Left lung (tissue), 14 donors: ENCODE measurements around the gene CALN1. TPM values are rescaled to one million over a fixed set of nuclear protein-coding genes. Genes with fewer than 3 reads are reported as not detected.
"Not testable (repeated sequence)": the region's sequence is repeated elsewhere in the genome, so short reads cannot be mapped to it uniquely, and the experiment has no call there.

Experiments used
- ATAC-seq: fragments of 200-7000 bp; cut with Tn5 transposase; one replicate; pipeline ENCODE4 v1.9.1; 2020; ENCODE audit warnings: moderate library complexity
- DNase-seq, 4 donors: peaks; one replicate each; pipeline ENCODE4 v3.0.0-alpha.2; 2013 to 2020
- H3K27ac ChIP-seq, 2 donors: fragments of 200-600 bp; sonication (generic) in 1 of 2; one replicate each; pipeline versions ENCODE4 v1.5.0 to v1.8.0; 2020 to 2021
- H3K27me3 ChIP-seq, 2 donors: fragments of 200-600 bp; sonication (generic) in 1 of 2; one replicate each; pipeline versions ENCODE4 v1.5.0 to v1.8.0; 2020 to 2021
- H3K36me3 ChIP-seq, 2 donors: fragments of 200-600 bp; sonication (generic) in 1 of 2; one replicate each; pipeline versions ENCODE4 v1.5.0 to v1.8.0; 2020 to 2021
- H3K4me1 ChIP-seq, 2 donors: fragments of 200-600 bp; one replicate each; pipeline ENCODE4 v1.8.0; 2021
- H3K4me3 ChIP-seq, 2 donors: fragments of 200-600 bp; sonication (generic) in 1 of 2; one replicate each; pipeline versions ENCODE4 v1.5.0 to v1.8.0; 2020 to 2021; ENCODE audit warnings: mild to moderate bottlenecking in 1 of 2
- H3K9me3 ChIP-seq, 2 donors: fragments of 200-600 bp; sonication (generic) in 1 of 2; one replicate each; pipeline versions ENCODE4 v1.5.0 to v1.8.0; 2020 to 2021
- intact Hi-C, 2 donors: fragments of 100-400 bp; cut with DNase I; formaldehyde crosslinking; loops; one replicate each; pipeline versions ENCODE4 v1.11.2 to v1.14.2; 2022
- long read RNA-seq, 12 donors: library from polyadenylated mRNA in 2 of 12; unstranded in 2 of 12; transcript quantifications; one replicate each; pipeline ENCODE4 v2.0.0 and lab custom pipeline, GENCODE V29; 2019 to 2026
- polyA plus RNA-seq, 6 donors: library from polyadenylated mRNA; unstranded; fragments of 120-200 nt; gene quantifications; one replicate each; pipeline ENCODE4 v1.2.1, GENCODE V29; 2013; ENCODE audit not compliant: insufficient read length in 6 of 6
- total RNA-seq, 2 donors: library from RNA; stranded (reverse); fragmentation: NEBNext Ultra II Directional; extraction: Animal tissue kit (Norgen Biotek cat#: 25700); gene quantifications; one replicate each; pipeline ENCODE4 v1.2.1, GENCODE V29; 2021
- TF ChIP-seq, protein P1 (sequence below), 2 donors: fragments of 200-600 bp; sonication (generic) in 1 of 2; IDR thresholded peaks; one replicate each; pipeline versions ENCODE4 v1.5.0 to v1.8.0; 2021; ENCODE audit warnings: antibody characterized with exemption in 2 of 2
- donor health status: DM: no; HTN: yes; CAD: no.
- donor health status: DM: no; HTN: no; CAD: no.

CALN1 gene
- total RNA-seq (not detected), polyA plus RNA-seq (under 1 TPM; 0.10 to 0.52 (median 0.26) TPM)
- long read RNA-seq, donor 1, result 0 reads
- long read RNA-seq, donor 2, result 0 reads
- long read RNA-seq, donor 3, result 0 reads
- long read RNA-seq, donor 4, result 0 reads
- long read RNA-seq, donor 5, result 0 reads
- long read RNA-seq, donor 6, result 0 reads
- long read RNA-seq, donor 7, result 0 reads
- long read RNA-seq, donor 8, result 0 reads
- long read RNA-seq, donor 9, result 0 reads
- long read RNA-seq, donor 10, result 0 reads
- long read RNA-seq, donor 11, full-length matches to known transcripts, result 4 of 4 reads
- long read RNA-seq, donor 11, partial matches to known transcripts, result 0 of 4 reads
- long read RNA-seq, donor 11, other reads (novel, unspliced or antisense), result 0 of 4 reads
- long read RNA-seq, donor 12, result 0 reads

DNA sequence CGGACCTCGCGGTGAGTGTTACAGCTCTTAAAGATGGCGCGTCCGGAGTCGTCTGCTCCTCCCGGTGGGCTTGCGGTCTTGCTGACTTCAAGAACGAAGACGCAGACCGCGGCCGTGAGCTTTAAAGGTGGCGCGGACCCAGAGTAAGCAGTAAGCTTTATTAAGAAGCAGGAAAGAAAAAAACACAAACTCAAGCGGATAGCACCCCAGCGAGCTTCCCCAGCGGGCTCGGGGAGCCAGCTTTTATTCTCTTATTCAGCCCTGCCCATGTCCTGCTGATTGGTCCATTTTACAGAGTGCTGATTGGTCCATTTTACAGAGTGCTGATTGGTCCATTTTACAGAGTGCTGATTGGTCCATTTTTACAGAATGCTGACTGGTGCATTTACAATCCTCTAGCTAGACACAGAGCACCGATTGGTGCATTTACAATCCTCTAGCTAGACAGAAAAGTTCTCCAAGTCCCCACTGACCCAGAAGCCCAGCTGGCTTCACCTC is at the start of gene CALN1:
Gene CALN1, minus strand, starts transcription at position 218 of the 498 bp plus-strand sequence.
- H3K9me3 ChIP-seq, H3K27ac ChIP-seq, intact Hi-C loops, ATAC-seq, H3K27me3 ChIP-seq, H3K4me1 ChIP-seq, H3K4me3 ChIP-seq, DNase-seq, H3K36me3 ChIP-seq: not testable (repeated sequence)

DNA sequence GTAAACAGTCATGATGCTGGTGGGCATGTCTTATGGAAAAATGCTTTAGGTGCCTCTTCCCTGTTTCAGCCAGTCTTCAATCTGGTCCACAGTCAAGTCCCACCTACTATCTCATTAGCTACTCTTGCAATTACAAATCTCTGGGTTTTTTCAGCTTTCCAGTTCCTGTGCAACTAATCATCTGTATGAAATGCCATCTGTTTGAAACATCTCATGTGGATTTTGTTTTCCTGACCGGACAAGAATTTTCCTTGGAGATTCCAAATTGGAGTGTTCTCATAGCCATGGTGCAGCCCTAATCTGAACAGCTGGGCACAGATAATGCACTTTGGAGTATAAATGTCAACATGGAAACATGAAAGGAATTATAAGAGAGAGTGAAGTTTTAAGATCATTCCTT is 41.3 kb upstream of the CALN1 start:
- TF ChIP-seq, protein P1, sequence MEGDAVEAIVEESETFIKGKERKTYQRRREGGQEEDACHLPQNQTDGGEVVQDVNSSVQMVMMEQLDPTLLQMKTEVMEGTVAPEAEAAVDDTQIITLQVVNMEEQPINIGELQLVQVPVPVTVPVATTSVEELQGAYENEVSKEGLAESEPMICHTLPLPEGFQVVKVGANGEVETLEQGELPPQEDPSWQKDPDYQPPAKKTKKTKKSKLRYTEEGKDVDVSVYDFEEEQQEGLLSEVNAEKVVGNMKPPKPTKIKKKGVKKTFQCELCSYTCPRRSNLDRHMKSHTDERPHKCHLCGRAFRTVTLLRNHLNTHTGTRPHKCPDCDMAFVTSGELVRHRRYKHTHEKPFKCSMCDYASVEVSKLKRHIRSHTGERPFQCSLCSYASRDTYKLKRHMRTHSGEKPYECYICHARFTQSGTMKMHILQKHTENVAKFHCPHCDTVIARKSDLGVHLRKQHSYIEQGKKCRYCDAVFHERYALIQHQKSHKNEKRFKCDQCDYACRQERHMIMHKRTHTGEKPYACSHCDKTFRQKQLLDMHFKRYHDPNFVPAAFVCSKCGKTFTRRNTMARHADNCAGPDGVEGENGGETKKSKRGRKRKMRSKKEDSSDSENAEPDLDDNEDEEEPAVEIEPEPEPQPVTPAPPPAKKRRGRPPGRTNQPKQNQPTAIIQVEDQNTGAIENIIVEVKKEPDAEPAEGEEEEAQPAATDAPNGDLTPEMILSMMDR (IDR thresholded peaks at IDR 0.05), result no peak
- H3K27ac ChIP-seq, result no peak overlapping the region
- no peak for DNase-seq
- no peak for ATAC-seq
- no peak overlapping the region for H3K4me3 ChIP-seq
- no peaks in the 10 kb centered on the region for H3K4me1 ChIP-seq
- intact Hi-C loops, result no loop called here
- H3K27me3 ChIP-seq, result no peaks in the 10 kb centered on the region
- no peaks in the 10 kb centered on the region for H3K36me3 ChIP-seq
- peaks cover 0 to 7% of the 10 kb centered on the region in 2 donors for H3K9me3 ChIP-seq

DNA sequence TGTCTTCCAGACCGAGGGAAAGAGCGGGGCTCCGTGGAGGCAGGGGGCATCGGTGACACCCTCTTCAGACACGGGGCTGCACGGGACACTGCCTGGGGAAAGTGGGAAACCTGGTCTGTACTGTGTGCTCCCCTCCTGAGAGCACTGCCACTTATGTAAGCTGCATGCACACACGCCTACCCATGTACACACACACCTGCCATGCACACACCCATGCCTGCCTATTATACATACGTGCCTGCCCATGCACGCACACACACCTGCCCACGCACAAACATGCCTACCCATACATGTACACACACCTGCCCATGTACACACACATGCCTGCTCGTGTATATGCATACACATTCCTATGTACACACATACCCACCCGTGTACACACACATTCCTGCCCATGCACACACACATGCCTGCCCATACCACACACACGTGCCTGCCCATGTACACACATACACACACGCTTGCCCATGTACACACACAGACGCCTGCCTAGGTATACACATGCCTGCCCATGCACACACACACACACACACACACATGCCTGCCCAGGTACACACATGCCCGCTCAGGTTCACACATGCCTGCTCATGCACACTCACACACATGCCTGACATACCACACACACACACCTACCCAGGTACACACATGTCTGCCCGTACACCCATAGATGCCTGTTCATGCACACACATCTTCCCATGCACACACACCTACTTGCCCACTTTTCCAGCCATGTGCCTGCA is 35.5 kb upstream of the CALN1 start:
- H3K27ac ChIP-seq, result no peak overlapping the region
- intact Hi-C loops, result no loop called here
- no peaks in the 10 kb centered on the region for H3K4me1 ChIP-seq
- peaks cover 0 to 31% of the 10 kb centered on the region in 2 donors for H3K27me3 ChIP-seq
- no peaks in the 10 kb centered on the region for H3K36me3 ChIP-seq
- H3K4me3 ChIP-seq, result no peak overlapping the region
- peaks cover 0 to under 1% of the 10 kb centered on the region in 2 donors for H3K9me3 ChIP-seq
- DNase-seq (no peak), ATAC-seq (no peak)
- TF ChIP-seq, protein P1 (IDR thresholded peaks at IDR 0.05), result no peak

DNA sequence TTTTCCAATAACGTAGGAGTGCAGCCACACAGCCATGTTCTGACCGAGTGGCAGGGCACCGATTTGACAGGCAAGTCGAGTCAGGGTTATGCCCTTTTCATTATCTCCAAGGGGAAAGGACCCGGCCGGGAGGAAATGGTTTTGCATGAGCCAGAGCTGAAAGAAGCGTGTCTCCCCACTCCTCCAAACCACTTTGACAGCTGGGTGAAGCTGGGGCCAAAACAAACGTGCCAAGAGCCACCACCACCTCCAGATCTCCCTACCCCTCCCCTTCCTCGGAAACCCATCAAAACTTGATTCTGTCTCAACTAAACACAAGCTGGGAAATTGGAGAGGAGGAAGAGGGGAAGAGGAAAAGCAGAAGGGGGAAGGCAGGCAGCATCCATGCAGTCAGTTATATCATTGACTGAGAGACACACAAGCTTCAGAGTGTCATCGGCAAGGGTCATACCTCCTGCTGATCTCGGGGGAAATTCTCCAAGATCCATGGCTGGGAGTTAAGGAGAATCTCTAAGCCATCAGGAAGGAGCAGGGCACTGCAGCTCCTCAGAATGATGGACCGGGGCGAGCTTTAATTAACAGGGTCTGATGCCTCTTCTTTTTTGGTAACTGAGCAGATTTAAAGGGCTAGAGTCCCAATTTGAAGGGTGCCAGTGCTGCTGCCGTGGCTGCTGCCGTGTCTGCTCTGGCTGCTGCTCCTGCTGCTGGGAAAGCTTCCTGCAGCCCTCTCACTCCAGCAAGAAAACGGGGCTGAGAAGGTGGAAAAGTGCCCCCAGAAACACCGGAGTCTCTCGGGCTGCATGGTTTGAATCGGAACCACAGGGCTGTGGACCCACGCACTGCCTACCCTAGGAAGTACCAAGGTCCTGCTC is 34.7 kb upstream of the CALN1 start:
- Histone ChIP-seq H3K27ac (no peak overlapping the region), H3K36me3 (no peaks in the 10 kb centered on the region), H3K9me3 (no peaks in the 10 kb centered on the region), H3K27me3 (peaks cover 0 to 31% of the 10 kb centered on the region in 2 donors), H3K4me3 (no peak overlapping the region), H3K4me1 (no peaks in the 10 kb centered on the region)
- ATAC-seq (no peak), DNase-seq (no peak)
- TF ChIP-seq, protein P1 (IDR thresholded peaks at IDR 0.05), result no peak
- intact Hi-C loops, result no loop called here

DNA sequence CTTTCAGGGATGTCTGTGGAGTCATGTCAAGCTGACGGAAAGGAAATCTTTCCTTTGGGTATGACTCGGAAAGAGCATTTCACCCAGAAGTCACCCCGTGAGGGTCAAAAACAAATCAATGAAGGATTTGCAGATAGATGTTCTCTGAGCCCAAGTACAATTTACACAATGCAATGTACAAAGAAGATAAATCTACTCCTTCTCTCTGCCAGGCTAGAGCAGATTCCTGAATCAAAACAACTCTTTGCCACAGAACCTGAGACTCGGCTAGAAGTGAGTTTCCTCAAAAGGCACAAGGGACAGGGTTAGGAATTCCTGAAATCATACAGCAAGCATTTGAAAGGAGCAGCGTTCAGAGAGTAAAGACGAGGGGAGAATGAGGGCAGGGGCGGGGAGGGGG is 34.0 kb upstream of the CALN1 start:
- Histone ChIP-seq H3K36me3 (no peaks in the 10 kb centered on the region), H3K4me1 (no peaks in the 10 kb centered on the region), H3K9me3 (no peaks in the 10 kb centered on the region), H3K27me3 (peaks cover 0 to 31% of the 10 kb centered on the region in 2 donors), H3K4me3 (no peak overlapping the region), H3K27ac (no peak overlapping the region)
- DNase-seq, result no peak
- no peak for ATAC-seq
- TF ChIP-seq, protein P1 (IDR thresholded peaks at IDR 0.05), result no peak
- intact Hi-C loops, result no loop called here
